Calu3 (cell line): ENCODE results near the gene ST8SIA4. TPM values are rescaled to one million over a fixed set of nuclear protein-coding genes. Genes with fewer than 3 reads are reported as not detected.
A peak's percentile ranks its signal among the peaks of the same experiment; 100 is the strongest.

Experiments
- BruUV-seq: library from RNA; stranded (reverse); fragments of 400-500 nt; replicated peaks from 2 replicates; lab custom pipeline; 2021; lab: Mats Ljungman, UMichigan
- CTCF ChIA-PET: fragments of 300-600 bp; sonication (Branson Sonifier 250); formaldehyde crosslinking; loops from one replicate; lab custom pipeline; 2022; ENCODE audit warnings: antibody characterized with exemption; lab: Charles Lee
- DNase-seq: peaks from one replicate; pipeline ENCODE4 v3.0.0; 2022
- H3K27ac Mint-ChIP-seq: one replicate; pipeline ENCODE4 v1.8.0; 2022; ENCODE audit warnings: mixed read lengths; ENCODE audit not compliant: unreplicated experiment
- H3K27me3 Mint-ChIP-seq: one replicate; pipeline ENCODE4 v1.8.0; 2022; ENCODE audit warnings: mixed read lengths; ENCODE audit not compliant: unreplicated experiment
- H3K36me3 Mint-ChIP-seq: one replicate; pipeline ENCODE4 v1.8.0; 2022; ENCODE audit warnings: mild to moderate bottlenecking, moderate library complexity, mixed read lengths; ENCODE audit not compliant: insufficient read depth, unreplicated experiment
- H3K4me1 Mint-ChIP-seq: one replicate; pipeline ENCODE4 v1.8.0; 2022; ENCODE audit warnings: mild to moderate bottlenecking, low read depth, mixed read lengths; ENCODE audit not compliant: unreplicated experiment
- H3K4me3 Mint-ChIP-seq: one replicate; pipeline ENCODE4 v1.8.0; 2022; ENCODE audit warnings: mild to moderate bottlenecking, low read depth, moderate library complexity, mixed read lengths; ENCODE audit not compliant: unreplicated experiment
- H3K9me3 Mint-ChIP-seq: one replicate; pipeline ENCODE4 v1.8.0; 2022; ENCODE audit warnings: low read depth, mixed read lengths; ENCODE audit not compliant: unreplicated experiment
- CTCF ChIP-seq: fragments of 200-600 bp; IDR thresholded peaks from one replicate; pipeline ENCODE4 v1.8.0; 2022; ENCODE audit warnings: antibody characterized with exemption; ENCODE audit not compliant: unreplicated experiment
- intact Hi-C: fragments of 100-400 bp; cut with micrococcal nuclease; formaldehyde crosslinking; loops from one replicate; pipeline ENCODE4 v1.10.0; 2022; ENCODE audit not compliant: unreplicated experiment
- total RNA-seq: library from RNA; stranded (reverse); gene quantifications from 2 replicates; pipeline ENCODE4 v1.2.3, GENCODE V29; 2022

ST8SIA4 gene
- total RNA-seq, 1 experiment from 2014 or later: not detected

DNA sequence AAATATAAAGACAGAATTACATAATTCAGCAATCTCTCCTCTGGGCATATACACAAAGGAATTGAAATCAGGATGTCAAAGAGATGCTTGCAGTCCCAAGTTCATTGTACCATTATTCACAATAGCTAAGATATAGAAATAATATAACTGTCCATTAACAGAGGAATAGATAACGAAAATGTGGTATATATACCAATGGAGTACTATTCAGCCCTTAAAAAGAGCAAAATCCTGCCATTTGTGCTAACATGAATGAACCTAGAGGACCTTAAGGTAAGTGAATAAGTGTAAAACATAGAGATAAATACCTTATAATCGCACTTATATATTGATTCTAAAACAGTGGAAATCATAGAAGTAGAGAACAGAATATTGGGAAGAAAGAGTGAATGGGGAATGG, 7.0 kb downstream of the ST8SIA4 start:
- H3K27ac Mint-ChIP-seq: no peak overlapping the region
- H3K27me3 Mint-ChIP-seq: no peaks in the 10 kb centered on the region
- DNase-seq: no peak
- TF ChIP-seq CTCF: no peak
- CTCF ChIA-PET: interaction anchor here (0.6 kb wide), 1 partner anchor 81 kb away, joined by 4 read pairs; no protein-coding TSS in a partner anchor
- H3K4me3 Mint-ChIP-seq: no peak overlapping the region
- H3K4me1 Mint-ChIP-seq: peaks cover 4% of the 10 kb centered on the region
- H3K9me3 Mint-ChIP-seq: no peaks in the 10 kb centered on the region
- no peaks in the 10 kb centered on the region for H3K36me3 Mint-ChIP-seq
- intact Hi-C loops: no loop called here
- no TSS peak for BruUV-seq

GRCh38 chr5:100890461-100891008, 12.5 kb downstream of the ST8SIA4 start:
- no peak for DNase-seq
- BruUV-seq: no TSS peak

DNA sequence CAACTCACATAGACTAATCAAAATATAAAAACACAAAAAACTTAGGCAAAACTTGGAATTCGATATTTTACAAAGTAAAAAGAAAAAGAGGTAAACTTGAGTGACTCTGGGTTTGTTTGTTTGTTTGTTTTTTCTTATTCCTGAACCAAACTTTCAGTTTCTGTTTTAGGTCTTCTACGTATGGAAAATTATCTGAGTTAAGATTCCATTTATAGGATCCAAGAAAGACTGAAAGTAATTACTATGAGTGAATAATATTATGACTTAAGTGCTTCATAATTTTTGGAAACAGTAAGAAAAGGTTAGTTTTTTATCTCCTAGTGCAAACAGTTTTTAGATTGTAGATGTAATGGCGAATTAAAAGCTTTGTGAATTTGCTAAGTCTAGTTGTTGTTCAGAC, 13.2 kb downstream of the ST8SIA4 start:
- no peak for DNase-seq
- H3K9me3 Mint-ChIP-seq: no peaks in the 10 kb centered on the region
- no peaks in the 10 kb centered on the region for H3K4me1 Mint-ChIP-seq
- no peak for TF ChIP-seq CTCF
- H3K4me3 Mint-ChIP-seq: peak overlapping the region; percentile 15
- peak overlapping the region; percentile 51 for H3K27ac Mint-ChIP-seq
- no peaks in the 10 kb centered on the region for H3K36me3 Mint-ChIP-seq
- intact Hi-C loops: loop anchor here (5.0 kb wide), 1 partner anchor 113 kb away; no protein-coding TSS in a partner anchor
- H3K27me3 Mint-ChIP-seq: no peaks in the 10 kb centered on the region
- CTCF ChIA-PET: interaction anchor here (0.6 kb wide), 1 partner anchor 56 kb away, joined by 3 read pairs; no protein-coding TSS in a partner anchor
- BruUV-seq: no TSS peak

More at GRCh38 chr5:100890461-100891008, 12.5 kb downstream of the ST8SIA4 start:
- no peaks in the 10 kb centered on the region for H3K9me3 Mint-ChIP-seq
- intact Hi-C loops: loop anchor here (5.0 kb wide), 1 partner anchor 113 kb away; no protein-coding TSS in a partner anchor
- no peaks in the 10 kb centered on the region for H3K36me3 Mint-ChIP-seq
- CTCF ChIA-PET: interaction anchor here (0.6 kb wide), 1 partner anchor 55 kb away, joined by 3 read pairs; no protein-coding TSS in a partner anchor
- H3K4me3 Mint-ChIP-seq: peak overlapping the region; percentile 15
- peak overlapping the region; percentile 51 for H3K27ac Mint-ChIP-seq
- no peaks in the 10 kb centered on the region for H3K27me3 Mint-ChIP-seq
- no peaks in the 10 kb centered on the region for H3K4me1 Mint-ChIP-seq
- TF ChIP-seq CTCF: no peak

DNA sequence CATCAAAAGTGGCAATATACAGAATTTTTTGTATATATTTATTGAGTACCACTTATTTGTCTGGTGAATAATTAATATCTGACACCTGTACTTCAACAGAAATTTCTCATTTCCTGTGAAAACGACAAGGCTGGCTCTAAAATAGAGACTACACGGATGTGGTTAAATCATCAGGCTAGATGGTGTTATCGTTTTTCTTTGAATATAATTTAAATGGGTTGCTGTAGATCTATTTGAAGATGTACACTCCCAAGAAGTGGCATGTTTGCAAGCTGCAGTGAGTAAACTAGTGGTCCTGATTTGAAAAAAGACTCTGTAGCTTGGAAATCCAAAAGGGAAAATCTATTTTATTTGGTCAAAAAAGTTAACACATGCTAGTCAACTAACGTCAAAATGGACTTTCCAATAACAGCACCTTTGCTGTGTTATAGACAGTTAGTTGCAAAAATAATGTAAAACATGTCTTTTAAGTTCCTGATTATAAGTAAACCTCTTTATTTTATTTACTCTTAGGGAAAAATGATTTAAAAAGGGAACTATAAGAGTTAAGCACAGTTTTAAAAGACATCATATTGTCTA, 13.8 kb downstream of the ST8SIA4 start:
- no TSS peak for BruUV-seq
- TF ChIP-seq CTCF: no peak
- H3K4me1 Mint-ChIP-seq: peaks cover 6% of the 10 kb centered on the region
- intact Hi-C loops: no loop called here
- no peak overlapping the region for H3K4me3 Mint-ChIP-seq
- H3K36me3 Mint-ChIP-seq: no peaks in the 10 kb centered on the region
- peaks cover 2% of the 10 kb centered on the region for H3K9me3 Mint-ChIP-seq
- DNase-seq: no peak
- CTCF ChIA-PET: no interaction called here
- H3K27me3 Mint-ChIP-seq: no peaks in the 10 kb centered on the region
- peak overlapping the region; percentile 51 for H3K27ac Mint-ChIP-seq
